ENCODE results near the gene MIA. TPM values are rescaled to one million over a fixed set of nuclear protein-coding genes. Genes with fewer than 3 reads are reported as not detected.
"Not testable (repeated sequence)": the region's sequence is repeated elsewhere in the genome, so short reads cannot be mapped to it uniquely, and the experiment has no call there.

The MIA gene
- total RNA-seq, 1 donor from 2014 or later = not detected

DNA sequence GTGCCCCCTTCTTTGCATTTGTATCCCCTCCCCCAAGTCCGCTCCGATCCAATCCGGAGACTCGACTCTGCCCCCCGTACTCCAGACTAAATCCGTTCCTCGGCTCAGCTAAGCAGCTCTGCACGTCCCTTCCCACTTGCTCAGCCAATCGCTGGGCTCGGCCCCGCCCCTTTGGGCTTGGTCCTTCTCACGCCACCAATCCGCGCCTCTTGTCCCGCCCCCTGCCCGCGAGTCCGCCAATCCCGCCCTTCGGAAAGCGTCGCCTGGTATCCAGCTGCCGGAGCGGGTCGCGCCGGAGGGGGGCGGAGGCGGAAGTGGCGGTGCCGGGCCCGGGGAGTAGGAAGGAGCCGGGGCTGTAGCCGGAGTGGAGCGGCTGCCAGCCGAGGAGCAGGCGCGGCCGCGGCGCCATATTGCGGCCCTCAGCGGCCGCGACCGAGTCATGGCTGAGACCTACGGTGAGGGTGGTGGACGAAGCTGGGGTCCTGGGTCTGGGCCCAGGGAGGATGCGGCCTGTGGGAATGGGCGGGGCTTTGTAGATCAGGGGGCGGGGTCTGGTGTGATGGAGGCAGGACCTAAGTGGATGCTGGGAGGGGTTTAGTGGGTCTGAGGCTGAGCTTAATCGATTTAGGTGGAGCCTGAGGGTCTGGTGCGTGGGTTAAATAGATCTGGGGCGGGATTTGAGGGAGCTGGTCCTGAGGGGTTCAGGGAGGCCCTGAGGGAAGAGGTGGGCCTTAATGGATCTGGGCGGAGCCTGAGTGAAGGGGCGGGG lies 2.8 kb downstream of the MIA start, which contains the start of gene RAB4B:
TSS of gene RAB4B (plus strand) at position 311 of the 769 bp plus-strand sequence. CDS start at position 440, 129 bp downstream.
- DNase-seq (ENCODE audit: low read depth in 2 of 2) = peak; percentile 97 to 100

GRCh38 chr19:40778706-40779284 lies 3.5 kb downstream of the MIA start:
- DNase-seq (ENCODE audit: low read depth in 2 of 2) = peak in 1 of 2 donors; percentile 51

- no peak for DNase-seq (ENCODE audit: low read depth in 2 of 2)
These were observed 5.3 kb downstream of the MIA start for GRCh38 chr19:40780582-40780981.

DNA sequence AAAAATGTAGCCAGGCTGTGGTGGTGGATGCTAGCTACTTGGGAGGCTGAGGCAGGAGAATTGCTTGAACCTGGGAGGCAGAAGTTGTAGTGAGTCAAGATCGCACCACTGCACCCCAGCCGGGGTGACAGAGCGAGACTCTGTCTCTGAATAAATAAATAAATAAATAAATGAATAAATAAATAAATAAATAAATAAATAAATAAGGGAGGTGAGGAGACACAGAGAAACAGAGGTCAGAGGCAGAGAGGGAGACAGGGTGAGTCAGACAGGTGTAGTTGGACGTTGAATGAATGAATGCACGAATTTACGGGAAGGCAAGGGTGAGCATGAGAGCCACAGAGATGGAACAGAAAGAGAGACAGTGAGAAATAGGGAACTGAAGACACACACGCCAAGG lies 5.8 kb downstream of the MIA start:
- DNase-seq (ENCODE audit: low read depth in 2 of 2) = no peak

- DNase-seq (ENCODE audit: low read depth in 2 of 2) = no peak
These were observed 8.4 kb downstream of the MIA start for GRCh38 chr19:40783711-40784110.

DNA sequence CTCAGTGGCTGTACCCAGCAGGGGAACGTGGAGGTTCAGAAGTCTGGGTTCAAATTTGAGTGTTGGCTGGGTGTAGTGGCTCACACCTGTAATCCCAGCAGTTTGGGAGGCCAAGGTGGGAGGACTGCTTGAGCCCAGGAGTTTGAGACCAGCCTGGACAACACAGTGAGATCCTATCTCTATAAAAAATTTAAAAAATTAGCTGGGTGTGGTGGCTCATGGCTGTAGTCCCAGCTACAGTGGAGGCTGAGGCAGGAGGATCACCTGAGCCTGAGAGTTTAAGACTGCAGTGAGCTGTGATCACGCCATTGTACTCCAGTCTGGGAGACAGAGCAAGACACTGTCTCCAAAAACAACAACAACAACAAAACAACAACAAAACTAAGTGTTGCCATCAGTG lies 8.8 kb downstream of the MIA start:
- DNase-seq (ENCODE audit: low read depth in 2 of 2) = not testable (repeated sequence)

DNA sequence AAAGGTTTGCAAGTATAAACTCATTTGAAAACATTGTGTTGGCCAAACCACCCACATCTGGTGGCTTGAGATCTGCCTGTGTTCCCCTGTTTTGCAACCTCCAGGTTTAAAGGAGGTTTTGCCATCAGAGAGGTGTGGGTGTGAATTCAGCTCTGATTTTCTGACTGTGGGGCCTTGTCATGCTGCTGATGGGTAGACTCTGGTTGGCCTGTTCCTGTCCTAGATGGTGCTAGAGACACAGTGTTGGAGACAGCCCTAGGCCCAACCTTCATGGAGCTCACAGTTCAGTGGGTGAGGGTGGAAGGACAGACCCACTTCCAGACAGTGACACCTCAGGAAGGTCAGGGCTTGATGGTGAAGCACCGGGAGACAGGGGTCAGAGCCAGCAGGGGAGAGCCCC lies 10.2 kb downstream of the MIA start:
- no peak for DNase-seq (ENCODE audit: low read depth in 2 of 2)

DNA sequence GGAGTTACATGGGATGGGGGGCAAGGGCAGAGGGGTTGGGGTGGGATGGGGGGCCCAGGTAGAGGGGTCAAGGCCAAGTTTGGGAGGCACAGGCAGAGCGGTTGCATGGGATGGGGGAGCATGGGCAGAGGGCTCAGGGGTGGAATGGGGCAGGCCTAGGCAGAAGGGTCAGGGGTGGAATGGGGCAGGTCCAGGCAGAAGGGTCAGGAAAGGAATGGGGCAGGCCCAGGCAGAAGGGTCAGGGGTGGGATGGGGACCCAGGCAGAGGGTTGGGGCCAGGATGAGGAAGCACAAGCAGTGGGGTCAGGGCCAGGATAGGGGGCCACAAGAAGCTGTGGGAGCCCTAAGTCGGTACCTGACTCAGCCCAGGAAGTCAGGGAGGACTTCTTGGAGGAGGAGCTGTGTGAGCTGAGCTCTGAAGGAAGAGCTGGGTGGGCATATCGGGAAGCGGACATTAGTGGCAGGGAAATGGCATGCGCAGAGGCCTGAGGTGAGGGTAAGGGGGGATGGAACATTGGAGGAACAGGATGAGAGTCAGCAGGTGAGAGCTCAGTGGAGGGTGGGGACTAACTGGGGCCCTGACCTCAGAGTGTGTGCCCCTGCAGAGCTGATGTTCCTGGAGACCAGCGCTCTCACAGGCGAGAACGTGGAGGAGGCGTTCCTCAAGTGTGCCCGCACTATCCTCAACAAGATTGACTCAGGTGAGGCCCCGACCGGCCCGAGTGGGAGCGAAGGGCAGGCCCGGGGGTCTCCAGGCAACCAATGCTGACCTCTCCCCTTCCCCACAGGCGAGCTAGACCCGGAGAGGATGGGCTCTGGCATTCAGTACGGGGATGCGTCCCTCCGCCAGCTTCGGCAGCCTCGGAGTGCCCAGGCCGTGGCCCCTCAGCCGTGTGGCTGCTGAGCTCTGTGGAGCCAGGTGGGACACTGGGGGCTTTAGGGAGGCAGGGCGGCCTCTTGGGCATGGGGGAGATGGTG lies 11.0 kb downstream of the MIA start:
- no peak for DNase-seq (ENCODE audit: low read depth in 2 of 2)

DNA sequence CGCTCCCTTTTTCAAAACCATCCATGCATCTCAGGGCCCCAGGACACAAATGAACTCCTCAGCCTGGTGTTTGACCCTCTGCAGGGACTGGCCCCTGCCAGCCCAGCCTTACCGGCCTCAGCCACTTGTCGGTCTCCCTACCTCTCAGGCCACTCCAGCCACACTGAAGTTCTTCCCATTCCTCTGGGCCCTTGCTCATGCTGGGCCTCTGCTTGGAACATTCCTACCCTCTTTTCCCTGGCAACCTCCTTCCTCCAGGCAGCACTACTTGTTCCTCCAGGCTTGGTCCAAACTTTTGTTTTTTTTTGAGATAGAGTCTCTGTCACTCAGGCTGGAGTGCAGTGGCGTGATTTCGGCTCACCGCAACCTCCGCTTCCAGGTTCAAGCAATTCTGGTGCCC lies 16.0 kb downstream of the MIA start:
- no peak for DNase-seq (ENCODE audit: low read depth in 2 of 2)

GRCh38 chr19:40791996-40792395 lies 16.7 kb downstream of the MIA start:
- DNase-seq (ENCODE audit: low read depth in 2 of 2) = no peak

DNA sequence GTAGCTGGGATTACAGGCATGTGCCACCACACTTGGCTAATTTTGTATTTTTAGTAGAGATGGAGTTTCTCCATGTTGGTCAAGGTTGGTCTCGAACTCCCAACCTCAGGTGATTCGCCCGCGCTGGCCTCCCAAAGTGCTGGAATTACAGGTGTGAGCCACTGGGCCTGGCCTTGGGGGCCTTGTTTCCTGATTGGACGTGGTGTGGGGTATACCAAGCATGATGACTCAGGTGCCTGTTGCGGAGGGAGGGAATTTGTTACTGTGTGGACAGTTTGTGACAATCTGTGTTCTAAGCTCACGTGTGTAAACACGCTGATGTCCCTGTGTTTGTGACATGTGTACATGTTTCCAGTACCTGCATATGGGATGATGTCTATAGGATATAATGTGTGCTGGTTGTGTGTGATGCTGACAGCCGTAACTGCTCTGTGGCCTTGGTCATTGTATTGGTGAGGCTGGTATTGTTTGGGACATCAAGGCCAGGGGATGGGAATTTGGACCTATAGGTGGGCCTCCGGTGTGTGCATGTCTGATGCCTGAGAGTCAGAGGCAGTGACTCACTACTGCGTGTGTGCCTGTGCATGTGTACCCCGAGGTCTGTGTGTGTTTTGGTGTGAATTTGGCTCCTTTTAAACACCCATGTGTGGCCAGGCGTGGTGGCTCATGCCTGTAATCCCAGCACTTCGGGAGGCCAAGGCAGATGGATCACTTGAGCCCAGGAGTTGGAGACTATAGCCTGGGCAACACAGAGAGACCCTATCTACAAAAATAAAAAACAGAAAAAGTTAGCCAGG lies 22.0 kb downstream of the MIA start:
- DNase-seq (ENCODE audit: low read depth in 2 of 2) = no peak

DNA sequence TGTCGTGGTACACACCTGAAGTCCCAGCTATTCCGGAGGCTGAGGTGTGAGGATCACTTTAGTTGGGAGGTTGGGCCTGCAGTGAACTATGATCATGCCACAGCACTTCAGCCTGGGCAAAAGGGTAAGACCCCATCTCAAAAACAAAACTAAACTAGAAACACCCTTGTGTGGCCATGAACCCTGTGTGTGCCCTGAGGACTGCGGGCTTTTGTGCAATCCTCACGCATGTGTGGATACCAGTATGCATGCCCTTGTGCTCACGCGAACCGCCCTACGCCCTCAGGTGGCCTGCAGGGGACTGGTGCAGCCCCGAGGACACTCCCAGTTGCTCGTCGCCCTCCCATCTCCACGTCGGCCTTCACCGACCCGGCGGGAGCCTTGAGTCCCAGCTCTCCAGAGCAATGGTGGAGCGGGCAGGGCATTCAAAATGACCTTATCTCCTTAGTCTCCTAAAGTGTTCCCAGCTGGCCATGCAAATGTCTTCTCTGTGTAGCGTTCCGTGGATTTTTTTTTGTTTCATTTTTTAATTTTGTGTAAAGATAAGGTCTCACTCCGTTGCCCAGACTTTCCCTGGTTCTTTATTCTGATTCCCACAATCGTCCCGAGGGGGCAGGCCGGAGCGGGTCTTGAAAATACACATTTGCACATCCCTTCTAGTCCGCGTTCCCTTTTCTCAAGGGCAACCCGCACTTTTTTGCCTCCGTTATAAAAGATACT lies 22.8 kb downstream of the MIA start:
- DNase-seq (ENCODE audit: low read depth in 2 of 2) = peak; percentile 52 to 78

- DNase-seq (ENCODE audit: low read depth in 2 of 2) = peak; percentile 98 to 100
These were observed 23.6 kb downstream of the MIA start, which contains the start of gene EGLN2 for GRCh38 chr19:40798683-40799557. TSS of gene EGLN2 (plus strand) at chr19:40799191. CDS start at chr19:40800573, 1,382 bp downstream.

DNA sequence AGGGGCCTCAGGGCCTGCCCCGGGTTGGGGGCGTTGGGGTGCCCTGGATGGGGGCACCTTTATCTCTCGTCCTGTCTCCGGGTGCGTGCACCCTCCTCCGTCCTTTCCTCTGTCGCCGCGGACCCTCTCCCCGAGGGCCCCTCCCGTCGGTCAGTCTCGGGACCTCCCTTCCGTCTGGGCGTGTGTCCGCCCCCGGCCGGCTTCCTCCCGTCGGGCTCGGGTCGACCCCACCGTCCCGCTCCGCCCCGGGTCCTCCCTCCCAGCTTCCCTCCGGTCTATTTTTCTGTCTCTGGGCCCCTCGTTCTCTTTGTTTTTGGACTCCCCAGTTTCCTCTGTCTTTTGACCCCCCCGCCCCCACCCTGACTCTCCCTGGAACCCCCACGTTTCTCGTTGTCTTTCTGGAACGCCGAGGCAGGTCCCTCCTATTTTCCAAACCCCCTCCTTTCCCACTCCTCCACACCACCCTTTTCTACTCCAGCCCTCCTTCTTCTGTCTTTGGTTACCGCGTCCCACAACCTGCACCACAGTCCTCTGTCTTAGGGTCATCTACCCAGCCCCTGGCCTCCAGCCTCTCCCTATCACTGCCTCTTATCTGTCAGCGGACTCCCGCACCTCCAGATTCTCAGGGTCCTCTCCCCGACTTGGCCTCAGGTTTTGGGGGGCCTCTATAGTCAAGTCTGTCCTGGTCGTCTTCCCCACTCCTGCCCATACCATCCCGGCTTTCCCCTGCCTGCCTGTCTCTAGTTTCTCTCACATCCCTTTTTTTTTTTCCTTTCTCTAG lies 24.4 kb downstream of the MIA start:
- DNase-seq (ENCODE audit: low read depth in 2 of 2) = peak; percentile 52 to 76

DNA sequence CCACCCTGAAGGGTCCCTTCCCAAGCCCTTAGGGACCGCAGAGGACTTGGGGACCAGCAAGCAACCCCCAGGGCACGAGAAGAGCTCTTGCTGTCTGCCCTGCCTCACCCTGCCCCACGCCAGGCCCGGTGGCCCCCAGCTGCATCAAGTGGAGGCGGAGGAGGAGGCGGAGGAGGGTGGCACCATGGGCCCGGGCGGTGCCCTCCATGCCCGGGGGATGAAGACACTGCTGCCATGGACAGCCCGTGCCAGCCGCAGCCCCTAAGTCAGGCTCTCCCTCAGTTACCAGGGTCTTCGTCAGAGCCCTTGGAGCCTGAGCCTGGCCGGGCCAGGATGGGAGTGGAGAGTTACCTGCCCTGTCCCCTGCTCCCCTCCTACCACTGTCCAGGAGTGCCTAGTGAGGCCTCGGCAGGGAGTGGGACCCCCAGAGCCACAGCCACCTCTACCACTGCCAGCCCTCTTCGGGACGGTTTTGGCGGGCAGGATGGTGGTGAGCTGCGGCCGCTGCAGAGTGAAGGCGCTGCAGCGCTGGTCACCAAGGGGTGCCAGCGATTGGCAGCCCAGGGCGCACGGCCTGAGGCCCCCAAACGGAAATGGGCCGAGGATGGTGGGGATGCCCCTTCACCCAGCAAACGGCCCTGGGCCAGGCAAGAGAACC lies 25.1 kb downstream of the MIA start:
- no peak for DNase-seq (ENCODE audit: low read depth in 2 of 2)

GRCh38 chr19:40800997-40801377 lies 25.7 kb downstream of the MIA start:
- no peak for DNase-seq (ENCODE audit: low read depth in 2 of 2)

- no peak for DNase-seq (ENCODE audit: low read depth in 2 of 2)
These were observed 26.3 kb downstream of the MIA start for GRCh38 chr19:40801426-40802299.

Data from dermis microvascular lymphatic vessel endothelial cell (primary cell).